Ishikawa (cell line): ENCODE data around the gene BTBD9.

ENCODE experiments used
- CEBPB ChIP-seq: IDR thresholded peaks from 2 replicates; pipeline ENCODE4 v1.6.1; 2012
- CREB1 ChIP-seq: IDR thresholded peaks from 2 replicates; pipeline ENCODE4 v1.6.1; 2012; ENCODE audit warnings: low read depth
- EGR1 ChIP-seq: IDR thresholded peaks from 2 replicates; pipeline ENCODE4 v1.6.1; 2012
- EP300 ChIP-seq: IDR thresholded peaks from 2 replicates; pipeline ENCODE4 v1.6.1; 2012; ENCODE audit warnings: borderline replicate concordance
- FOXM1 ChIP-seq: IDR thresholded peaks from 2 replicates; pipeline ENCODE4 v1.6.1; 2012; ENCODE audit warnings: low read depth, borderline replicate concordance
- NFIC ChIP-seq: IDR thresholded peaks from 2 replicates; pipeline ENCODE4 v1.6.1; 2012
- RAD21 ChIP-seq: IDR thresholded peaks from 2 replicates; pipeline ENCODE4 v1.6.1; 2012; ENCODE audit warnings: low read depth
- REST ChIP-seq: IDR thresholded peaks from 2 replicates; pipeline ENCODE4 v1.6.1; 2012; ENCODE audit warnings: low read depth, mild to moderate bottlenecking
- TAF1 ChIP-seq: IDR thresholded peaks from 2 replicates; pipeline ENCODE4 v1.6.1; 2012; ENCODE audit warnings: low read depth, mild to moderate bottlenecking
- TCF12 ChIP-seq: IDR thresholded peaks from 2 replicates; pipeline ENCODE4 v1.6.1; 2012; ENCODE audit warnings: low read depth
- TEAD4 ChIP-seq: IDR thresholded peaks from 2 replicates; pipeline ENCODE4 v1.6.1; 2012
- YY1 ChIP-seq: IDR thresholded peaks from 2 replicates; pipeline ENCODE4 v1.6.1; 2012; ENCODE audit warnings: low read depth
- ZBTB7A ChIP-seq: IDR thresholded peaks from 2 replicates; pipeline ENCODE4 v1.6.1; 2012; ENCODE audit warnings: low read depth
- TF ChIP-seq, protein P1 (sequence below): IDR thresholded peaks from 2 replicates; pipeline ENCODE4 v1.6.1; 2012
- TF ChIP-seq, protein P2 (sequence below): IDR thresholded peaks from 2 replicates; pipeline ENCODE4 v1.6.1; 2012

Gene BTBD9

DNA sequence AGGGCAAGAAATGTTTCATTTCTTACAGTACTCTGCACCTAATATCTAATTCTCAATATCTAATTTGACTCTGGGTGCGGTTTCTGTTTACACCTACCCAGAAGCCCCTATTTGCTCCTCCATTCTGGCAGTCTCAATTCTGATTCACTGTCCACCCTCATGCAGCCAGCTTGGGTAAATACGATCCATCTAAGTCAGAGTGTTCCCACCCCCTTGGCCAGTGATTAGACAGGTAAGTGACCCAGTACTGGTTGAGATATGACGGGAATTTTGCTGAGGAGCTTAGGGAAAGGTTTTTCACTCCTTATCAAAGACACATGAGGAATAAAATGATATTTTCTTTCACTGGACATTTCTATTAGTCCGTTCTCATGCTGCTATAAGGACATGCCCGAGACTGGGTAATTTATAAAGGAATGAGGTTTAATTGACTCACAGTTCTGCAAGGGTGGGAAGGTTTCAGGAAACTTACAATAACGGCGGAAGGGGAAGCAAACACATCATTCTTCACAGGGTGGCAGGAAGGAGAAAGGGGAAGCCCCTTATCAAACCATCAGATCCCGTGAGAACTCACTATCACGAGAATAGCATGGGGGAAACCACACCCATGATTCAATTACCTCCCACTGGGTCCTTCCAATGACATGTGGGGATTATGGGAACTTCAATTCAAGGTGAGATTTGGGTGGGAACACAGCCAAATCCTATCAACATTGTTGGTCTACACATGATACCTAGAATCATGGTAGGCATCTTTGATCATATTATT is 33.9 kb upstream of the BTBD9 start:
- no peak for TF ChIP-seq TAF1
- TF ChIP-seq TCF12 = no peak
- TF ChIP-seq NFIC = no peak

DNA sequence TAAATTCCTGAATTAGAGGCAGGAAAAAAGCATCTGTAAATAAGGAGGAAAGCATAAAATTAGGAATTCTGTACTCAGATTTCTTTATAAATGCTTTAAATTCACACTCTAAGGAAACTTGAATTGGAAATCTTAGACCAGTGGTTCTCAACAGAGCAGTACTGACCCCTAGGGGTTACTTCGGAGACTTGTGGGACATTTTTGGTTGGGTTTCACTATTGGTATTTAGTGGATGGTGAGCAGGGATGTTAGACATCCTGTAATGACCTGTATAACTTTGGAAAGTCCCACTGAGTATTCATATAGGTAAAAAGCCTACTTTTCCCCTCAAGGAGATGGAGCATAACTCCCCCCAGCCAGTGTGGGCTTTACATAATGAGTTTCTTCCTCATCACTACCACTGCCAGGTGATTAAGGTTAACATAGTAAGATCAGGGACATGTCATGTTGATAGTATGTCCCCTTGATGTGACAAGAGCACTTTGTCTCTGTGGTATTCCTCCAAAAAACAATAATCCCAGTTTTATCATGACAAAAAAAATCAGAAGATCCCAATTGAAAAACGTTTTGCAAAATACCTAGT is 32.2 kb upstream of the BTBD9 start:
- TF ChIP-seq CEBPB (no peak), RAD21 (peak; percentile 68), YY1 (no peak), FOXM1 (no peak)

DNA sequence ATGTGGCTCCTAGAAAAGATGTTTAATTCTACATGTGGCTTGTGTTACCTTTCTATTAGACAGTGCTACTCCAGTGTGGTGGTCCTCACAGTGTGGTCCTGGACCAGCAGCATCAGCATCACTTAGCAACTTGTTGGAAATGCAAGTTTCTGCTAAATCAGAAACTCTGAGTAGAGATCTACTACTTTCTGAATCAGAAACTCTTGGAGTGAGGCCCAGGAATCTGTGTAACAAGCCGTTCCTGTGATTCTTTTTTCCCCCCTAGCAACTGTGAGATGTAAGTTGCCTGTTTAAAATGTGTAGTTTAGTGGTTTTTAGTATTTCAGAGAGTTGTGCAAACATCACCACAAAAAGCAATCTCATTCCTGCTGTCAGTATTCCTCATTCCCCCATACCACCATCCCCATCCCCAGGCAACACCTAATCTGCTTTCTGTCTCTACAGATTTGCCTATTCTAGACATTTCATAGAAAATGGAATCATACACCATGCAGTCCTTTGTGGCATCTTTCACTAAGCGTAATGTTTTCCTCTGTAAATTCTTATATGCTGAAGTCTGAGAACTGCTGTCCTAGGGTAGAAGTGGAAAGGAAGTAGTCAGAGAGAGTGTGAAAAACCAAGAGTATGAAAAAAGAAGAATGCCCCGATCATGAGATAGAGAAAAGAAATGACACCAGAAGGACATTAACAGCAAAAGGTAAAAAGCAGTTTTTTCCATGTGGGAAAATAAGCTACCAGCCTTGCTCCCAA is 18.9 kb upstream of the BTBD9 start:
- TF ChIP-seq, protein P1, sequence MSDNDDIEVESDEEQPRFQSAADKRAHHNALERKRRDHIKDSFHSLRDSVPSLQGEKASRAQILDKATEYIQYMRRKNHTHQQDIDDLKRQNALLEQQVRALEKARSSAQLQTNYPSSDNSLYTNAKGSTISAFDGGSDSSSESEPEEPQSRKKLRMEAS = no peak
- no peak for TF ChIP-seq REST

GRCh38 chr6:38656896-38657295 is 17.2 kb upstream of the BTBD9 start:
- no peak for TF ChIP-seq TAF1
- TF ChIP-seq TCF12 = no peak
- TF ChIP-seq CREB1 = no peak
- TF ChIP-seq ZBTB7A = no peak
- TF ChIP-seq EGR1 = no peak
- no peak for TF ChIP-seq FOXM1

- TF ChIP-seq, protein P1 = no peak
- no peak for TF ChIP-seq EP300
- TF ChIP-seq FOXM1 = no peak
- TF ChIP-seq CREB1 = no peak
- no peak for TF ChIP-seq RAD21
- TF ChIP-seq REST = no peak
- no peak for TF ChIP-seq YY1
- no peak for TF ChIP-seq TAF1
- no peak for TF ChIP-seq TCF12
- TF ChIP-seq CEBPB = no peak
- TF ChIP-seq ZBTB7A = no peak
- TF ChIP-seq, protein P2, sequence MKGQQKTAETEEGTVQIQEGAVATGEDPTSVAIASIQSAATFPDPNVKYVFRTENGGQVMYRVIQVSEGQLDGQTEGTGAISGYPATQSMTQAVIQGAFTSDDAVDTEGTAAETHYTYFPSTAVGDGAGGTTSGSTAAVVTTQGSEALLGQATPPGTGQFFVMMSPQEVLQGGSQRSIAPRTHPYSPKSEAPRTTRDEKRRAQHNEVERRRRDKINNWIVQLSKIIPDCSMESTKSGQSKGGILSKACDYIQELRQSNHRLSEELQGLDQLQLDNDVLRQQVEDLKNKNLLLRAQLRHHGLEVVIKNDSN = no peak
- TF ChIP-seq NFIC = no peak
- TF ChIP-seq EGR1 = no peak
- TF ChIP-seq TEAD4 = no peak
These were observed 14.5 kb upstream of the BTBD9 start for GRCh38 chr6:38654263-38654662.

- TF ChIP-seq TEAD4 (no peak), RAD21 (no peak), EGR1 (no peak), FOXM1 (no peak), TCF12 (no peak), YY1 (no peak), ZBTB7A (no peak), CREB1 (no peak), TAF1 (no peak), CEBPB (no peak), REST (no peak), NFIC (no peak)
- TF ChIP-seq, protein P1 = no peak
- TF ChIP-seq, protein P2 = no peak
These were observed 11.5 kb upstream of the BTBD9 start for GRCh38 chr6:38651121-38651784.
